ENCODE measurements around the gene ZNF784. TPM values are rescaled to one million over a fixed set of nuclear protein-coding genes. Genes with fewer than 3 reads are reported as not detected.

The ZNF784 gene
- total and polyA plus RNA-seq, 5 donors: 11.5 to 16.3 (median 13.0) TPM

DNA sequence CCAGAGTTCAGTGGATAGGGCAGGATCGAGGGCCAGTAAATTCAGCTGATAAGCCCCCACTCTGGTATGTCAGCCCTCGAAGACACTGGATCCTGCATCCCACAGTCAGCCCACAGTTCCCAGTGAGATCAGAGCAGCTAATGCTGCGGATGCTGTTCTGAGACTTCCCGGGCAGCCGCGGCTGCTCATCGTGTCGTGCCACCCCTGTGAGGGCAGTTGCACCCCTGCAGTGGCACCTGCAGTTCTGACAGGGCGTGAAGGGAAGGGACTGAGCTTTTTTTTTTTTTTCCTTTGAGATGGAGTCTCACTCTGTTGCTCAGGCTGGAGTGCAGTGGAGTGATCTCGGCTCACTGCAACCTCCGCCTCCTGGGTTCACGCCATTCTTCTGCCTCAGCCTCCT is 43.1 kb upstream of the ZNF784 start:
- 75% methylated on average over 12 of the region's 12 CpGs for WGBS
- intact Hi-C loops (cut with DNase I): no loop called here

DNA sequence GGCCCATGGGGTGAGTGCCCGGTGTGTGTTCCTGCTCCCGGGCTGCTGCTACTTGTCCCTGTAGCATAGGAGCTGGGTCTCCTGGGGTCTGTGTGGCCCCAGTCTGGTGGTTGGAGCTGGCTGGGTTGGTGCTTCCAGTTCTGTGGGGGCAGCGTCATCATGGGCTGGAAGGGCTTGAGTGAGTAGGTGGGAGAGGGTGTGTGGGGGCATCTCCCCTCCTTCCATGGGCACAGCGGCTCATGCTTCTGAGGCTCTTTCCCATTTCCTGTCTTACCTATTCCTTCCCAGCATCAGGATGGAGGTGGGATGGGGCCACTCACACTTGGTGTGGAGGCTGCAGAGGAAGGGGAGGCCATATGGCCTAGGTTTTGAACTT is 42.6 kb upstream of the ZNF784 start:
- no peak for DNase-seq
- no peaks in the 10 kb centered on the region for H3K9me3 ChIP-seq (ENCODE audit: control insufficient read depth, low read length)
- WGBS: 86% methylated on average over 4 of the region's 4 CpGs
- ATAC-seq: no peak
- H3K27ac ChIP-seq (ENCODE audit: low read length): no peak overlapping the region
- intact Hi-C loops (cut with DNase I): no loop called here
- no peaks in the 10 kb centered on the region for H3K27me3 ChIP-seq (ENCODE audit: control insufficient read depth, insufficient read depth)
- H3K4me3 ChIP-seq (ENCODE audit: low read length): no peak overlapping the region
- H3K4me1 ChIP-seq (ENCODE audit: control insufficient read depth, insufficient read depth, low read length): no peaks in the 10 kb centered on the region

More for the DNA sequence above, 43.1 kb upstream of the ZNF784 start:
- no peak for DNase-seq
- no peaks in the 10 kb centered on the region for H3K27me3 ChIP-seq (ENCODE audit: control insufficient read depth, insufficient read depth)
- H3K9me3 ChIP-seq (ENCODE audit: control insufficient read depth, low read length): no peaks in the 10 kb centered on the region
- H3K27ac ChIP-seq (ENCODE audit: low read length): no peak overlapping the region
- H3K4me3 ChIP-seq (ENCODE audit: low read length): no peak overlapping the region
- ATAC-seq: no peak
- H3K4me1 ChIP-seq (ENCODE audit: control insufficient read depth, insufficient read depth, low read length): no peaks in the 10 kb centered on the region

DNA sequence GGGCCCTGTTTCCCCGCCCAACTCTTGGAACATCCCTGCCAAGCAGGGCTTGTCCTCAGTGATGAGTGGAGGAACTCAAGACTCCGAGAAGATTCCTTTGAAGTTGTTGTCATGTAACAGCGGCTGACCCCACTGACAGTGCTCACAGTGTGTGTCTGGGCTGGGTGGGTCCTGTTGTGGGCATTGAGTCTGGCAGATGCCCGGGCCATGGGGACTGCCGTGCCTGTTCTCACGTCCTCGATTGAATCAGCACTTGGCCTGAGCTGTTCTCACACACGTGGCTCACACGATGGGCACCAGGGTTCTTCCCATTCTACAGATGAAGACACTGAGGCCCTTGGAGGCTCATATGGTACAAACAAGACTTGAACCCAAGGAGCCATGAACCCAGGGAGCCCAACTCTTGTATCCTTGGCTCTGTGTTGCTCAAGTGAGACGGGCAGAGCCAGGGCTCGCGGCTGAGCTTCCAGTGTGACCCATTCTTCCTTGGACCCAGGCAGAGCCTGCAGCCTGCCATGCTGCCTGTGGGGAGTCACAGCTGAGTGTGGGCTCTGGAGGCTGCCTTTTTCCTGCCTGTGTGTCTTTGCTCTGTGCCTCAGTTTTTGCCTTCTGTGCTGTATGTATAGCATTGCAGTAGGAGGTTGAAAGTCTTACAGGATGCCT is 42.1 kb upstream of the ZNF784 start:
- Histone ChIP-seq H3K27me3 (ENCODE audit: control insufficient read depth, insufficient read depth) (no peaks in the 10 kb centered on the region), H3K27ac (ENCODE audit: low read length) (no peak overlapping the region), H3K9me3 (ENCODE audit: control insufficient read depth, low read length) (no peaks in the 10 kb centered on the region), H3K4me1 (ENCODE audit: control insufficient read depth, insufficient read depth, low read length) (no peaks in the 10 kb centered on the region), H3K4me3 (ENCODE audit: low read length) (no peak overlapping the region)
- ATAC-seq (no peak), DNase-seq (no peak)
- intact Hi-C loops (cut with DNase I): no loop called here
- 83% methylated on average over 12 of the region's 12 CpGs for WGBS

DNA sequence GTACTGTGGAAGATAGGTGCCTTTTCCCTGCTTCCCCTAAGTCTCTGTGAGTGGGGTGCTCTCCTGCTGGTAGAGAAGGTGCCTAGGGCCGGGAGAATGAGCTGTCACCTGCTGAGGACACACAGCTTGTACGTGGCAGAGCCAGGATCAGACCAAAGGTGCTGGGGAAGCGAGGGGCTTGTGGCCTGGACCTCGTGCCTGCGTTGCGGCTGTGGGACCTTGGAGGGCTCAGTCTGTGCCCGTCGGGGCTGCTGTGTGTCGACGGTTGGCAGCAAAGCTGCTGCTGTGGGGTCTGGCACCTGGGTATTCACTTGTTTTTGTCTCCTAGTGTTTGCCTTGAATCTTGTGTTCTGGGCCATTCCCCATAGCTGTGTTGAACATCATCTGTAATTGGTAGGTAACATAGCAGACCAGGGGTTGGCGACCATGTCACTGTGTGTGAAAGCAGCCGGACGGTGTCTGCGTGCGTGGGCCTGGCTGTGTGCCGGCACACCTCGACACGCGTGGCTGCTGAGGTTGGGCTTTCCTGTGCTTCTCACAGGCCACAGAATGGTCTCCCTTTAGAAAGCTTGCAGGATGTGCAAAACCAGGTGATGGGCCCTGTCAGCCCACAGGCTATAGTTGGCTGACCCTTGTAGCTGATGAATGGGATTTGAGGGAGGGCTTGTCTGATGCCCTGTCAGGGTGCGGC is 39.6 kb upstream of the ZNF784 start:
- Histone ChIP-seq H3K4me3 (ENCODE audit: low read length) (no peak overlapping the region), H3K27me3 (ENCODE audit: control insufficient read depth, insufficient read depth) (no peaks in the 10 kb centered on the region), H3K9me3 (ENCODE audit: control insufficient read depth, low read length) (no peaks in the 10 kb centered on the region), H3K4me1 (ENCODE audit: control insufficient read depth, insufficient read depth, low read length) (no peaks in the 10 kb centered on the region), H3K27ac (ENCODE audit: low read length) (no peak overlapping the region)
- 85% methylated on average over 20 of the region's 20 CpGs for WGBS
- DNase-seq (no peak), ATAC-seq (no peak)
- intact Hi-C loops (cut with DNase I): no loop called here

DNA sequence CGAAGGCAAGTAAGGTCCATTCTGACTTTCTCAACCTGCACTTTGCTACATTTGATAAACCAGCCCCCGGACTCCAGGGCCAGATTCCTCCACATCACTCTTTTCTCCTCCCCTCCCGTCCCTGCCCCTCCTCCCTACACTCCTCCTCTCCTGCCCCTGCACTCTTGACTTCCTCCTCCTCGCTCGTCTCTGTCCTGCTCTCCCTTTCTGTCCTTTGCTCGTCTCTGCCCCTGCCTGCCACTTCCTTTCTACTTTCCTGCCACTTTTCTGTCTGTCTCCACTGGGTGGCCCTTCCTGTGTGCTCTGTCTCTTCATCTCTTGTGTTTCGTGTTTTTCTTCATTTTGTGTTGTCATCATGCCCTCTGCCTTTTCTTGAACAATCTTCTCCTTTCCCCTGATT is 37.5 kb upstream of the ZNF784 start:
- H3K27me3 ChIP-seq (ENCODE audit: control insufficient read depth, insufficient read depth): no peaks in the 10 kb centered on the region
- intact Hi-C loops (cut with DNase I): no loop called here
- no peak for DNase-seq
- no peak for ATAC-seq
- H3K9me3 ChIP-seq (ENCODE audit: control insufficient read depth, low read length): no peaks in the 10 kb centered on the region
- H3K27ac ChIP-seq (ENCODE audit: low read length): no peak overlapping the region
- peaks cover 11% of the 10 kb centered on the region for H3K4me1 ChIP-seq (ENCODE audit: control insufficient read depth, insufficient read depth, low read length)
- no peak overlapping the region for H3K4me3 ChIP-seq (ENCODE audit: low read length)
- WGBS: 60% methylated on average over 7 of the region's 7 CpGs

DNA sequence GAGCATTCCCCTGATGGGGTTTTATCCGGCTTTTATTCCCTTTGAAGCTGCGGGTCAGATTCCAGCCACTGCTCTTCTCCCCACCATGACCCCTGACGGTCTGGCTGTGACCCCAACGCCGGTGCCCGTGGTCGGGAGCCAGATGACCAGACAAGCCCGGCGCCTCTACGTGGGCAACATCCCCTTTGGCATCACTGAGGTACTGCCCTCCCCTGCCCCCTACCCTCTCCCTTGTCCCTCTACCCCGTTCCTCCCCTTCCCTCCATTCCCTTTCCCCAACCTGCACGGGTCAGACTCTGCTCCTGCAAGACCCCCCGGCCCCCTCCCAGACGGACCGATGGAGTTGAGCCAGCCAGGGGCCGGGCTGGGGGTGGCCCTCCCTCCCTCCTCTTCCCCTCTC is 36.6 kb upstream of the ZNF784 start:
- intact Hi-C loops (cut with DNase I): no loop called here
- no peak overlapping the region for H3K27ac ChIP-seq (ENCODE audit: low read length)
- DNase-seq (no peak), ATAC-seq (no peak)
- H3K4me1 ChIP-seq (ENCODE audit: control insufficient read depth, insufficient read depth, low read length): peaks cover 14% of the 10 kb centered on the region
- 69% methylated on average over 16 of the region's 16 CpGs for WGBS
- H3K4me3 ChIP-seq (ENCODE audit: low read length): no peak overlapping the region
- H3K9me3 ChIP-seq (ENCODE audit: control insufficient read depth, low read length): no peaks in the 10 kb centered on the region
- no peaks in the 10 kb centered on the region for H3K27me3 ChIP-seq (ENCODE audit: control insufficient read depth, insufficient read depth)

DNA sequence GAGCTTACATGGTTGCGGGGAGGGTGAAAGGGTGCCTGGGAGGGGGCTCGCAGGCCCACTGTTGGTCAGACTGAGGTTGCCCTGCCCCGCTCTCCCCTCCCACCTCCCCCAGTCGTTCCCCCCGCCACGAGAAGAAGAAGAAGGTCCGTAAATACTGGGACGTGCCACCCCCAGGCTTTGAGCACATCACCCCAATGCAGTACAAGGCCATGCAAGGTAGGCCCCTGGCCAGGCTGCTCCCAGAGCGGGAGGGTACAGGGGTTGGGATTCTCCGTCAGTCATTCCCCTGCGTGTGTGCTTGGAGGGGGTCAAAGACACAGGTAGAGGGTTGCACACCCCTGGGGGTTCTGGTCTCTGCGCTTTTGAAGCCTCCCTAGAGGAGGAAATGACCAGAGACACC is 36.0 kb upstream of the ZNF784 start:
- intact Hi-C loops (cut with DNase I): no loop called here
- 89% methylated on average over 12 of the region's 12 CpGs for WGBS
- ATAC-seq (no peak), DNase-seq (no peak)
- H3K9me3 ChIP-seq (ENCODE audit: control insufficient read depth, low read length): no peaks in the 10 kb centered on the region
- H3K27me3 ChIP-seq (ENCODE audit: control insufficient read depth, insufficient read depth): no peaks in the 10 kb centered on the region
- no peak overlapping the region for H3K27ac ChIP-seq (ENCODE audit: low read length)
- H3K4me3 ChIP-seq (ENCODE audit: low read length): no peak overlapping the region
- peaks cover 14% of the 10 kb centered on the region for H3K4me1 ChIP-seq (ENCODE audit: control insufficient read depth, insufficient read depth, low read length)

DNA sequence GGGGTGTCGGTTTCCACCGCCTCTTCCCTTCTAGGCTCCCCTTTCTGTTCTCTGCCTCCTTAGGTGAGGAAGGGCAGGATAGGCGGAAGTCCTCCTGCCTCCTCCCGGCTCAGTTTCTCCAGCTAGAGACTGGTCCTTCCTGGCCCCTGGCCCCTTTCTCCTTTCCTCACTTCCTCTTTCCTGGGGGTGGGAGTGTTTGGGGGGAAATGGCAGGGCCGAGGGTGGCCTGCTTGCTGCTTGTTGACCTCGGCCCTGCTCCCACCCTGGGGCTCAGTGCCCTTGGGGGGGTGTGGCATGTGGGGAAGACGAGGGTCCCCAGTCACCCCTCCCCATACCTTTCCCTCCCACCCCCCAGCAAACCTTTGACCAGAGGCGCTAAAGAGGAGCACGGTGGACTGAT is 35.5 kb upstream of the ZNF784 start:
- Histone ChIP-seq H3K4me1 (ENCODE audit: control insufficient read depth, insufficient read depth, low read length) (peaks cover 14% of the 10 kb centered on the region), H3K4me3 (ENCODE audit: low read length) (no peak overlapping the region), H3K27ac (ENCODE audit: low read length) (no peak overlapping the region), H3K9me3 (ENCODE audit: control insufficient read depth, low read length) (no peaks in the 10 kb centered on the region), H3K27me3 (ENCODE audit: control insufficient read depth, insufficient read depth) (no peaks in the 10 kb centered on the region)
- intact Hi-C loops (cut with DNase I): no loop called here
- DNase-seq (no peak), ATAC-seq (no peak)
- 65% methylated on average over 9 of the region's 9 CpGs for WGBS

DNA sequence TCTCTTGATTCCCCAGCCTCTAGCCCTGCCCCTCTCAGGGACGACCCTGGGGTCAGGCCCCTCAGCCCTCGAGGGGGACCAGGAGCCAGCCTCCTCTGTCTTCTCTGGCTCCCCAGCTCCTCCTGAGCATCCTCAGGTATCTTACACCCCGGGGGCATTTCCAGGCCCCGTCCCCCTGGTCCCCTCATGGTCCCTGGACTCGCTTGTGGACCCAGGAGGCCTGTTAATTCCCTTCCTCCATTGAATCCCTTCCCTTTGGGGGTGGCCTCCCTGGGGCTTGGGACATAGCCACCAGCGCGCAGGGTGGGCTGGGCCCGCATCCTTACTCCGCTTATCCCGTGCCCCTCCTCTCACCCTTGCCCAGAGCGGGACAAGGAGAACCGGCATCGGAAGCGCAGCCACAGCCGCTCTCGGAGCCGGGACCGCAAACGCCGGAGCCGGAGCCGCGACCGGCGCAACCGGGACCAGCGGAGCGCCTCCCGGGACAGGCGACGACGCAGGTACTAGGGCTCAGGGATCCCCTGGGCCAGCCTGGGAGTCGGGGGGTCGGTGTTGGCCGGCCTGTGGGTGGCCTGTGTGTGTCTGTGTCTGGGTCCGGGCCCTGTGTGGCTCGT is 34.6 kb upstream of the ZNF784 start:
- H3K4me3 ChIP-seq (ENCODE audit: low read length): no peak overlapping the region
- H3K4me1 ChIP-seq (ENCODE audit: control insufficient read depth, insufficient read depth, low read length): peaks cover 14% of the 10 kb centered on the region
- no peak for DNase-seq
- intact Hi-C loops (cut with DNase I): no loop called here
- no peaks in the 10 kb centered on the region for H3K27me3 ChIP-seq (ENCODE audit: control insufficient read depth, insufficient read depth)
- H3K9me3 ChIP-seq (ENCODE audit: control insufficient read depth, low read length): no peaks in the 10 kb centered on the region
- WGBS: 88% methylated on average over 37 of the region's 37 CpGs
- no peak for ATAC-seq
- H3K27ac ChIP-seq (ENCODE audit: low read length): no peak overlapping the region

DNA sequence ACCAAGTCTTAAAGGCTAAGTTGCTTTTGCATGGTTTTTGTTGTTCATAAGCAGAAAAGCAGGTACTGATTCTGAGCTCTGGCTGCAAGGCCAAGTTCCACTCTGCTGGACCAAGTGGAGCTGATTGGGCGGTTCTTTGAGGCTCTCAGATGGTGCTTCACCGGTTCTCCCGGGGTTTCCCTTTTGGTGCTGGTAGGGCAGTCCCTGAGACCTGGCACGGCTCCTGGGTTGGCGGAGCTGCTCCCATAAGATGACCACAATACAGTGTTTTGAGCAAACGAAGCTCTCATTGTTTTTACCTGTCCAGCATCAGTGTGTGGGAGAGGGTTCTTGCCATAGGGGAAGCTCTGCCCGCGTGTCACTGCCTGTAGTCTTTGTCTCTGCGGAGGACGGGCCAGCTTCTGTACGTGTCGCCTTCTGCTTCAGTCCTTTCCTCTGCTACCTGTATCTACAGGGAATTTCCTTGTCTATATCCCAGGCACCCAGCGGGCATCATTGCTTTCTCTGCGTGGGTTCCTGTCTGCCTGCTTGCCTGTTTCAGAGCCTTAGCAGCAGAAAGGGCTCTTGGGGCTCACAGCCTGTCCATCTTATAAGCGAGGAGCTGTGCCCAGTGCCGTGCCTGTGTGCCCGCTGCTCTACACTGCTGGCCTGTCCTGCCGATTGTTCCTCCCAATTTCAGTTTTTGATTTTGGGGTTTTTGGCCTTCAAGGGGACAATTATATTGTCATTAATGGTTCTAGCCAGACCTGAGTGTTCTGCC is 32.8 kb upstream of the ZNF784 start:
- Histone ChIP-seq H3K27ac (ENCODE audit: low read length) (no peak overlapping the region), H3K4me1 (ENCODE audit: control insufficient read depth, insufficient read depth, low read length) (peaks cover 14% of the 10 kb centered on the region), H3K27me3 (ENCODE audit: control insufficient read depth, insufficient read depth) (no peaks in the 10 kb centered on the region), H3K4me3 (ENCODE audit: low read length) (no peak overlapping the region), H3K9me3 (ENCODE audit: control insufficient read depth, low read length) (no peaks in the 10 kb centered on the region)
- no peak for ATAC-seq
- intact Hi-C loops (cut with DNase I): no loop called here
- WGBS: 43% methylated on average over 18 of the region's 18 CpGs
- DNase-seq: peak in 1 of 3 donors; percentile 73

DNA sequence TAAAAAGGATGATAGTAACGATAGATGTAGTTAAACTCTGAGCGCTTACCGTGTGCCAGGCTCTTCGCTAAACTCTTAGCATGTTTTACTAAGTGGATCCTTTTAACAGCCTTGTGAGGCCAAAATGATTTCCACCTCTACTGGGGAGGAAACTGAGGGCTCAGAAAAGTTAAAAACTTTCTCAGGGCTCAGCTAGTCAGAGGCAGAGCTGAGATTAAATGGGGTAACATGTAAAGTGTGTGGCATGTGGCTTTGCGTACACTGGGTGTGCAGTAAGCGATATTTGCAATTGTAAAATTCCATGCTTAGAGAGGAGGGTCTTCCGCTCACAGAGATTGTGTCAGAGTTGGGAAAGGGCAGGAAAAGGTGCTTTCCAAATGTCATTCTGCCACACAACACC is 32.2 kb upstream of the ZNF784 start:
- no peaks in the 10 kb centered on the region for H3K9me3 ChIP-seq (ENCODE audit: control insufficient read depth, low read length)
- no peak overlapping the region for H3K27ac ChIP-seq (ENCODE audit: low read length)
- DNase-seq (no peak), ATAC-seq (no peak)
- H3K4me1 ChIP-seq (ENCODE audit: control insufficient read depth, insufficient read depth, low read length): peaks cover 14% of the 10 kb centered on the region
- WGBS: 54% methylated on average over 7 of the region's 7 CpGs
- intact Hi-C loops (cut with DNase I): no loop called here
- H3K27me3 ChIP-seq (ENCODE audit: control insufficient read depth, insufficient read depth): no peaks in the 10 kb centered on the region
- H3K4me3 ChIP-seq (ENCODE audit: low read length): peak overlapping the region; percentile 92

Data from right cardiac atrium (tissue), 5 donors.